AG04450 (cell line): ENCODE results near the gene HOXB8. TPM values are rescaled to one million over a fixed set of nuclear protein-coding genes. Genes with fewer than 3 reads are reported as not detected.

Source experiments
- CTCF ChIA-PET: fragments of 300-600, 350-600 bp; formaldehyde crosslinking; extraction: SDS; loops from one replicate; lab custom pipeline; 2022; ENCODE audit warnings: antibody characterized with exemption, inconsistent platforms; lab: Charles Lee
- POLR2A ChIA-PET: fragments of 350-600 bp; formaldehyde crosslinking; extraction: SDS; loops from one replicate; lab custom pipeline; 2021; ENCODE audit warnings: antibody characterized with exemption, inconsistent platforms; lab: Yijun Ruan, JAX
- DNase-seq: peaks from one replicate; pipeline ENCODE4 v3.0.0-alpha.2; 2011; ENCODE audit warnings: low read depth, low spot score
- H3K27ac ChIP-seq: one replicate; pipeline ENCODE4 v1.5.1; 2012; ENCODE audit warnings: low read depth, low read length, control low read depth
- H3K27me3 ChIP-seq: one replicate; pipeline ENCODE4 v1.6.0; 2012; ENCODE audit warnings: low read length; ENCODE audit not compliant: control insufficient read depth, insufficient read depth
- H3K4me3 ChIP-seq: 2 replicates; pipeline ENCODE4 v1.5.1; 2011; ENCODE audit warnings: mild to moderate bottlenecking, low read depth, low read length, control low read depth
- H3K9me3 ChIP-seq: 2 replicates; pipeline ENCODE4 v1.5.1; 2012; ENCODE audit warnings: low read length; ENCODE audit not compliant: control insufficient read depth, insufficient read depth
- polyA plus RNA-seq: library from polyadenylated mRNA; depleted of rRNA; stranded (reverse); fragments of >200 nt; gene quantifications from 2 replicates; pipeline ENCODE4 v1.2.3, GENCODE V29; 2011
- TF ChIP-seq, protein P1 (sequence below): IDR thresholded peaks from 2 replicates; pipeline ENCODE4 v1.5.1; 2011; ENCODE audit warnings: low read depth, low read length, control low read depth, inconsistent platforms

Gene HOXB8
- polyA plus RNA-seq, 1 experiment, result 0.97 TPM

DNA sequence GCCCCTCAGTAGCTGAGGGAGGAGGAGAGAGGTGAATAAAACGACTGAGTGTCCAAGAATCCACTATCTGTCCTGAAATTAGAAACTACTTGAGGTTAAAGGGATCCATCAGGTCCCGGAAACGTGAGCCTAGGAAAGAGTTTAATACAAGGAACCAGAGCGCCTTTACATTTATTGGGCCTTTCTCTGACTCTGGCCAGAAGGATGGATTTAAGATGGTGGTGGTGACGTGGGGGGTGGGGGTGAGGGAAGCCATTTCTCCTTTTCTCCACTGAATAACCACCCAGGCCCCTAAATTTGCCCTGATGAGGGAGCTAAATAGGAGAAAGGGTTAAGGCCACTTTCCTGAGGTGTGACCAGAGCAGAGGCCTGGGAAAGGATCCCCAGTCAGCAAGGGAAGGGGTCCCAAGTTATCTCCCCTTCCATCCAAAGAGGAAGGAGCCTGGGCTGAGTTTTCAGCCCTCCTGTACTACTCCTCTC is 12.1 kb upstream of the HOXB8 start:
- CTCF ChIA-PET, result interaction anchor here (0.7 to 2.0 kb wide), 5 partner anchors 8 to 319 kb away, joined by 3 to 7 read pairs (median 3); no protein-coding TSS in a partner anchor
- POLR2A ChIA-PET, result no interaction called here

DNA sequence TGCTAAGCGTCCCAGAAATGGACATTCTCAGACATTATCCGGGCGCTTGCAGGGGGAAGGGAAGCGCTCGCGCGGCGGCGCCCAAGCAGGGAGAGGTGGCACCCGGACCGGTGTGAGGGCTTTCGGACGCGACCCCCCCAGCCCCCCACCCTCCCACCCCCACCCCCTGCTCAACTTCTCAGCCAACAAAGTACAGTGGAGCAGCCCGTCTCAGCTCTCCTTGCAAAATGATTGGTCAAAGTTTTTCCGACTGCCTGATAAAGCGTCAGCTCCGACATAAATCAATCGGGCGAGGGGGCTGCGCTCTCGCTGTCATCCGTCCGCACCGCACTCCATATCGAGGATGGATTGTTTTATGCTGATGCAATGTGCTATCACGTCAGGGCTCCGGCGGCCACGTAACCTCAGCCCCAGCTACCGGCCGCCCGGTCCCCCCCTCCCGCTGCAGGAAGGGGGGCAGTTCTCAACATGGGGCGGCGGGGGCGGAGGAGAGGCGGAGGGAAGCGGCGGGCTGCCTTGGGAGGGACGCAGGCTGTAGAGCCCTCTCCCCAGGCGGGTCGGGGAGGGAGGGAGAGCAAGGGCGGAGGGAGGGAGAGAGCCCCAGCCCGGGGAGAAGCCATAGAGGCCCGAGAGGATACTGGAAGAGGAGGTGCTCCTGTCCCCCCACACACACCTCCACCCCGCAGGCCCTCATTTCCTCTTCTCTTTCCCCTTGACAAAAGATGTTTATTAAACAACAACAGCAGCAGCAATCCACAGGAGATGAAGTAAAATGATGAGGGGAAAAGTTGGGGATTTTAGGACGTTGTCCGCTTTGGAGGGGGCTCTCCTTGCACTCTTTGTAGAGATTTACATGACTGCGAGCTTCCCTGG is 11.4 kb upstream of the HOXB8 start, which contains the start of gene HOXB9:
Gene HOXB9, minus strand, starts transcription at position 114 of the 873 bp plus-strand sequence. Its CDS starts 89 bp downstream, at position 25.
- Histone ChIP-seq H3K4me3 (peak within 1 kb of the TSS; percentile 22), H3K9me3 (peaks cover 7% of the 10 kb centered on the region; the same call in 1 of the 2 replicates), H3K27me3 (peaks cover 98% of the 10 kb centered on the region), H3K27ac (no peak within 1 kb of the TSS)
- TF ChIP-seq, protein P1, sequence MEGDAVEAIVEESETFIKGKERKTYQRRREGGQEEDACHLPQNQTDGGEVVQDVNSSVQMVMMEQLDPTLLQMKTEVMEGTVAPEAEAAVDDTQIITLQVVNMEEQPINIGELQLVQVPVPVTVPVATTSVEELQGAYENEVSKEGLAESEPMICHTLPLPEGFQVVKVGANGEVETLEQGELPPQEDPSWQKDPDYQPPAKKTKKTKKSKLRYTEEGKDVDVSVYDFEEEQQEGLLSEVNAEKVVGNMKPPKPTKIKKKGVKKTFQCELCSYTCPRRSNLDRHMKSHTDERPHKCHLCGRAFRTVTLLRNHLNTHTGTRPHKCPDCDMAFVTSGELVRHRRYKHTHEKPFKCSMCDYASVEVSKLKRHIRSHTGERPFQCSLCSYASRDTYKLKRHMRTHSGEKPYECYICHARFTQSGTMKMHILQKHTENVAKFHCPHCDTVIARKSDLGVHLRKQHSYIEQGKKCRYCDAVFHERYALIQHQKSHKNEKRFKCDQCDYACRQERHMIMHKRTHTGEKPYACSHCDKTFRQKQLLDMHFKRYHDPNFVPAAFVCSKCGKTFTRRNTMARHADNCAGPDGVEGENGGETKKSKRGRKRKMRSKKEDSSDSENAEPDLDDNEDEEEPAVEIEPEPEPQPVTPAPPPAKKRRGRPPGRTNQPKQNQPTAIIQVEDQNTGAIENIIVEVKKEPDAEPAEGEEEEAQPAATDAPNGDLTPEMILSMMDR, result no peak
- POLR2A ChIA-PET, result interaction anchor here (0.6 kb wide), 1 partner anchor 152 kb away, joined by 4 read pairs; no protein-coding TSS in a partner anchor
- CTCF ChIA-PET, result interaction anchor here (0.7 to 2.0 kb wide), 4 partner anchors 8 to 319 kb away, joined by 3 to 11 read pairs (median 4); no protein-coding TSS in a partner anchor
- DNase-seq, result no peak

More for the DNA sequence above, 12.1 kb upstream of the HOXB8 start:
- peaks cover 98% of the 10 kb centered on the region for H3K27me3 ChIP-seq
- H3K9me3 ChIP-seq, result peaks cover 4% of the 10 kb centered on the region; the same call in 1 of the 2 replicates
- DNase-seq, result no peak
- TF ChIP-seq, protein P1, result no peak
- no peak overlapping the region for H3K27ac ChIP-seq
- H3K4me3 ChIP-seq, result no peak overlapping the region

DNA sequence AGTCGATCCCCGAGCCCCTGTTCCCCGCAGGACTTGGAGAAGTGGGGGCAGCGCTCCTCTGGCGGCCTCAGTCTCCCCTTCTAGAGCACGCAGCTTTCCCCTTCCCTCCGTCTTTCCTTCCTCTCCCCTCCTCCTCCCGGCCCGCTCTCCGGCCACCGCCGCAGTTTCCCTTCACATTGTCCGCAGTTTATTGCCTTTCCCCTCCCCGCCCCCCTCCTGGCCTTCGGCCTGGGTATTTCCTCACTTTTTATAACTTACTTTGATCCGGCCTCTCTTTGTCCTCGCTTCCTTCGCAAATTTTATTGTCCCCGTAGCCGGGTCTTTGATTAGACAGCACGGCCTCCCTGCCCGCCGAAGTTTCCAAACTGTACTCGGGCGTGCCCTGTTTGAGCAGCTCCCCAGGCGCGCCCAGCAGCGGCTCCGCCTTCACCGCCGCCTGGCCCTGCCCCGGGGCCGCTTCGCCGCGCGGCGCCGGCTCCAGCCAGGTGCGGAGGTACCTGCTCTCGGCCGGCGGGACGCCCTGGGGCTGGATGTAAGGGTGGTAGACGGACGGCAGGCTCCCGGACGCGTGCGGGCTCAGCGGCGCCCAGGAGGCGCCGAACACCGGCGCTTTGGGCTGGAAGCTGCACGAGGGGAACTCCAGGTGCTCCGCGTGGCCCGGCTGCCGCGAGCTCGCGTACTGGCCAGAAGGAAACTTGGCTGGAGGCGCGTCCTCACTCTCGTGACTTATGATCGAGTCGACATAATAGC is 10.6 kb upstream of the HOXB8 start:
- H3K4me3 ChIP-seq, result peak overlapping the region; percentile 22
- peaks cover 10% of the 10 kb centered on the region; the same call in 1 of the 2 replicates for H3K9me3 ChIP-seq
- no peak overlapping the region for H3K27ac ChIP-seq
- H3K27me3 ChIP-seq, result peaks cover 98% of the 10 kb centered on the region
- ChIA-PET CTCF (interaction anchor here (1.2 to 2.0 kb wide), 3 partner anchors 10 to 318 kb away, joined by 5 to 11 read pairs (median 5); no protein-coding TSS in a partner anchor), POLR2A (interaction anchor here (0.6 kb wide), 1 partner anchor 153 kb away, joined by 4 read pairs; no protein-coding TSS in a partner anchor)
- TF ChIP-seq, protein P1, result no peak
- DNase-seq, result no peak

DNA sequence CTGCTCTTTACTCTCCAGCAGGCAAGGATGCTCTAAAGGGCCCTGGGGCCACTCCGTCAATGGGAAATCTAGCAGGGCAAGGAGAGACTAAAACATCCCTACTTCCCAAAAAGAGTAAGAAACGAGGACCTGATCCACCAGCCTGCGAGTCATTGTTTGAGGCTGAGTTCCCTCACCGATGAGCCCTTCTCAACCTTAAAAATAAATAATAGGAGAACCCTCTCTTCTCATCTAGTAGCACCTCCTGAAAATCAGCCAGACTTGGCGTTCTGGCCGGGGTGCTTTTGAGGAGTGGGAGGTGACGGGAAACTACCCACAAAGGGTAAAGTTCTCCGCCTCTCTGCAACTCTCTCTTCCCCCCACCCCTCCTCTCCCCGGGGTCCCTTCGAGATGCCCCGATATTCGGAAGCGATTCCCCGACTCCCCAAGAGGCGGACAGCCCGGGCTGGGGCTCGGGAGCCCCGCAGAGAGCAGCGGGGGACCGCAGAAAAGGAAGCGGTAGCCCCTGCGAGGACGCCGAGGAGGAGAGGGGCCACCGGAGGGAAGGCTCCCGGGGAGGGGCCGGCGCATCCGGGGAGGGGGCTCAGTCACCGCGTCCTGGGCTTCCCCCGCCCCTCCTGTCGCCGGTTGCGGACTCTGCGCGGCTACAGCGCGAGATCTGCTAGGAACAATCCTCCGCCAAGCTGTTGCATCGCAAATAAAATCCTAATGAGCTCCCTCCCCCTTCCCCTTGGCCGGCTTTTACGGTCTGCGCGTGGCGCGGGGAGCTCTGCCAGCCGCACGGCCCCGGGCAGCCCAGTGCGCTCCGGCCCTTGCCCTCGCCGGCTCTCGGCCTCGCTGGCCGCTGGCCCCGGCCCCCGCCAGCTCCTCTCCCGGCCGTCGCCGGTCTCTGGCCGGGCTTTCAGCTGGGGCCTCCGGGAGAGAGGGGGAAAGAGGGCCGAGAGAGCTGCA is 9.7 kb upstream of the HOXB8 start:
- TF ChIP-seq, protein P1, result no peak
- peaks cover 98% of the 10 kb centered on the region for H3K27me3 ChIP-seq
- ChIA-PET CTCF (interaction anchor here (1.2 to 2.0 kb wide), 3 partner anchors 11 to 317 kb away, joined by 5 to 11 read pairs (median 5); no protein-coding TSS in a partner anchor), POLR2A (no interaction called here)
- H3K27ac ChIP-seq, result no peak overlapping the region
- peak overlapping the region; percentile 22; the same call in 1 of the 2 replicates for H3K4me3 ChIP-seq
- DNase-seq, result no peak
- H3K9me3 ChIP-seq, result peaks cover 10% of the 10 kb centered on the region; the same call in 1 of the 2 replicates
